Left ventricle myocardium superior (tissue), 1 donor: Measurements from ENCODE around the gene MRPS12. TPM values are rescaled to one million over a fixed set of nuclear protein-coding genes. Genes with fewer than 3 reads are reported as not detected.
"Not testable (repeated sequence)": the region's sequence is repeated elsewhere in the genome, so short reads cannot be mapped to it uniquely, and the experiment has no call there.

ENCODE experiments used
- ATAC-seq: fragments of 200-7000 bp; cut with Tn5 transposase; one replicate; pipeline ENCODE4 v1.9.1; 2020; ENCODE audit warnings: mild to moderate bottlenecking, moderate library complexity
- DNase-seq: peaks from one replicate; pipeline ENCODE4 v3.0.0-alpha.2; 2020
- intact Hi-C: fragments of 100-400 bp; cut with micrococcal nuclease; formaldehyde crosslinking; loops from one replicate; pipeline ENCODE4 v1.11.0; 2022
- total RNA-seq: library from RNA; stranded (reverse); fragmentation: NEBNext Ultra II Directional; extraction: Animal tissue kit (Norgen Biotek cat#: 25700); gene quantifications from one replicate; pipeline ENCODE4 v1.2.1, GENCODE V29; 2021
- donor health status: DM: no; HTN: yes; CAD: no; lungs with severe emphysema.

Gene MRPS12
- total RNA-seq, 1 donor from 2014 or later, result 71.9 TPM

DNA sequence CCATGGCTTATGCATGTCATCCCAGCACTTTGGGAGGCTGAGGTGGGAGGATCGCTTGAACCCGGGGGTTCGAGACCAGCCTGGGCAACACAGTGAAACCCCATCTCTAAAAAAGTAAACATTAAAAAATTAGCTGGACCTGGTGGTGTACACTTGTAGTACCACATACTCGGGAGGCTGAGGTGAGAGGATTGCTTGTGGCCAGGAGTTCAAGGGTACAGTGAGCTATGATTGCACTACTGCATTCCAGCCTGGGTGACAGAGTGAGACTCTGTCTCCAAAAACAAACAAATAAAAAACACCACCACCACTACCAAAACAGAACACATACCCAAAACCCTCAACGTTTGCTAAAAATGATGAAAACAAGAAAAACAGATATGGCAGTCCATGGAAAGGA is 28.9 kb downstream of the MRPS12 start:
- no peak for DNase-seq
- ATAC-seq, result no peak
- intact Hi-C loops, result no loop called here

DNA sequence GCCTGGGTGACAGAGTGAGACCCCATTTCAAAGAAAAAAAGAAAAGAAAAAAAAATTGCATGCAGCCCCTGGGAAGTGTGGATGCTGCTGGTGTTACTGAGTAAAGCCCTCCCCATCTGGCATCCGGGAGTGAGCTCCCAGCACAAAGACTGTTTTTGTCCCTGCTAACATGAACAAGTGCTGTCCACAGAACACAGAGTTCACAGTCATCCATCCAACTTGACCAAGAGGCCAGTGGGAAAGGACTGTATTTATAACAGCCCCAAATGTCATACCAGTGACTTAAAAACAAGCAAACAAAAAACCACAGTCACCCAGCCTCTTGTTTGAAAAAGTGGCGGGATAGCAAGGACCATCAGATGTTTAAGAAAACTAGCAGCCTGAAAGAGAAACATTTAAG is 34.0 kb downstream of the MRPS12 start:
- DNase-seq (no peak), ATAC-seq (no peak)
- intact Hi-C loops, result no loop called here

DNA sequence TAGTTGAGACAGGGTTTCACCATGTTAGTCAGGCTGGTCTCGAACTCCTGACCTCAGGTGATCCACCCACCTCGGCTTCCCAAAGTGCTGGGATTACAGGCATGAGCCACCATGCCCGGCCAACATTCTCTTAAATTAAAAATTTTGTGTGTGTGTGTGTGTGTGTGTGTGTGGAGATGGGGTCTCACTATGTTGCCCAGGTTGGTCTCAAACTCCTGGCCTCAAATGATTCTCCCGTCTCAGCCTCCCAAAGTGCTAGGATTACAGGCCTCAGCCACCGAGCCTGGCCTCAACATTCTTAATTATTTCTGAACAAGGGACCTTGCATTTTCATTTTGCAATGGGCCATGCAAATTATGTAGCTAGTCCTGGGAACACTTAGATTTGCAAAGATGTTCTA is 35.4 kb downstream of the MRPS12 start:
- ATAC-seq, intact Hi-C loops, DNase-seq: not testable (repeated sequence)

DNA sequence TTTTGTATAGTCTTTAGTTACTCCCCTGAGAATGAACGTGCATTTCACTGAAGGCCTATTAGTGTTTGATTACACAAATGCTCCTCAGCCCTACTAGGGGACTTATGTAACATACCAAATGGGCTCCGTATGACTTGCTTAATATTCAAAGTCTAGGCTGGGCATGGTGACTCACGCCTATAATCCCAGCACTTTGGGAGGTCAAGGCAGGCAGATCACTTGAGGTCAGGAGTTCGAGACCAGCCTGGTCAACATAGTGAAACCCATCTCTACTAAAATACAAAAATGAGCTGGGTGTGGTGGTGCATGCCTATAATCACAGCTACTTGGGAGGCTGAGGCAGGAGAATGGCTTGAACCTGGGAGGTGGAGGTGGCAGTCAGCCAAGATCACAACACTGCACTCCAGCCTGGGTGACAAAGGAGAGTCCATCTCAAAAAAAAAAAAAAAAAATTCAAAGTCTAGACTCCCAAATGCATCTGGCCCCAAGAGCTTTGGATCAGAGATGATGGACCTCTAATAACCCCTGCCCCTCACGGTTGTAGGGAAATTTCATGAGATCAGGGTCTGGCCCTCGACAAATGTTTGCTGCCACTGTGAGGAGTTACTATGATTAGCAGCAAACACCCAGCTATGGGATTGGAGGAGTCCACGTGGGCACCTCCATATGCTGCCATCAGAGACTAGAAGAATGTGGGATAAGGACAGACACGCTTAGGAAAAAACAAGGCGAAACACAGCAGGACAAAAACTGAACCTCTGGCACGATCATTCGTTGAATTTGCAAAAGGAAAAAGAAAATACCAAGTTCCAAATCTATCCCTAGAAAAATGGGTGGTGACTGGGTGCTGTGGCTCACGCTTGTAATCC is 40.2 kb downstream of the MRPS12 start:
- intact Hi-C loops, result no loop called here
- no peak for ATAC-seq
- DNase-seq, result no peak

DNA sequence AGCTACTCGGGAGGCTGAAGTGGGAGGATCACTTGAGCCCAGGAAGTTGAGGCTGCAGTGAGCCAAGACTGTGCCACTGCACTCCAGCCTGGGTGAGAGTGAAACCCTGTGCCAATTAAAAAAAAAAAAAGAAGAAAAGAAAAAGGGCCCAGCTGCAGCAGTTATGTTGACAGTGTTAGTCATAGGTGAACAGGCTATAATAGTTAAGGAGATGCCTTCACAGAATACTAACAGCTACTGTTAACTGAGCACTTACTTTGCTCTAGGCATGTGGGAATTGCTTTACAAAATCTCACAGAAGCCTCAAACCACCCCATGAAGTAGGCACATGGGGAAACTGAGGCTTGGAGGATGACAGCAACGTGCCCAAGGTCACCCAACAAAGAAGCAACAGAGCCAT is 40.9 kb downstream of the MRPS12 start:
- no peak for ATAC-seq
- intact Hi-C loops, result no loop called here

DNA sequence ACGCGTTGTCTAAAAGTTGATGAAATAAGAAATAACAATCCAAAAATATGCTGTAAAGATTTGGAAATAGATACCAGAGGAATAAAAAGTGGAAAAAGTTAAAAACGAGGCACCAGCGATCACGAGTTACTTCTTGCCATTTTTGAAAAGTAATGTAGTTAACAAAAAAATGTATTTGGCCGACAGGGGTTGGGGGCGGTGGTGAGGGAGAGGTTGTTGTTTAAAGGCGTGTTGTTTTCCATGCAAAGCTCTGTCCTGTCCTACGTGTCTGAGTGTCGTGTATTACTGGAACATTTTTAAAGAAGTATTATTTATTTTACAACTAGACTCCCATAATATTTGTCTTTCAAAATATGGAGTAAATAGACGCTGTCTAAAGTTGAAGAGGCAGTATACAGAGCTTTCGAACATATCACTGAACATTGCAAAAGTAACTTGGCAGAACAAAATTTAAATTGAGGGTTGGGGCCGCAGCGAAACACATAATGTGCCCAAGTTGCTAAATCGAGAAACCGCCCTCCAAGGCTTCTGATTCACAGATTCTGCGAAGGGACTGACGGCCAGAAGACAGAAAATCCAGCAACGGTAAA is 44.0 kb downstream of the MRPS12 start:
- DNase-seq (no peak), ATAC-seq (no peak)
- intact Hi-C loops, result no loop called here

More for the DNA sequence above, 40.9 kb downstream of the MRPS12 start:
- DNase-seq, result no peak

DNA sequence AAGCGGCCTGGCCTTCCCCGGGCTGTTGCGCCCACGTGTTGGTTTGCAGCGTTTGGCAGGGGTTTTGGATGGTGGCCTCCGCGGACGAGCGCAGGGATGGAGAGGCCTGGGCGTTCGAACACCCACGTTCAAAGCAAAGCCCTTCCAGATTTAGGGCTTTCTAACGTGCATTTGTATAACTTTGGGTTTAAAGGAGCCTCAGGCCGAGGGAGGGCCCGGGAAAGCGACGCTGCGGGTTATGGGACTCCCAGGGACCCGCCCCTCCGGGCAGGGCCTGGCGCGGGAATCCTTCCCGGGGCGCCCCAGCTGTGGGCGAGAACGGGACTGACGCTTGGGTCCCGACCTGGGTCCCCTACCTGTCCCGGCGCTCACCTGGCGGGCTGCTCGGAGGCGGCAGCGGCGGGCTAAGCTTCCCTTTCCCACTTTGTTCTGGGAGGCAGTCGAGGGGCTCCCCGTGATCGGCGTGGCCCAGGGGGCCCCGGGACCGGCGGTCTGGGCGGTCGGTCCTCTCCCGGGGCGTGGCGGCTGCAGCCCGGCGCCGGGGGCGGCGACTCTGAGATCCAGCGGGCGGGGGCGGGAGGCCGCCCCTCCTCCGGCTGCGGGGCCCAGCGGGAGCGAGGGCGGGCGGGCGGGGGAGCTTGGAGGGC is 44.6 kb downstream of the MRPS12 start, which contains the start of gene FBXO17:
Gene FBXO17, minus strand, starts transcription at position 529 of the 647 bp plus-strand sequence. CDS start 25,423 bp downstream, outside the sequence.
- peak; percentile 71 for DNase-seq
- intact Hi-C loops, result no loop called here
- peak; percentile 93 for ATAC-seq

DNA sequence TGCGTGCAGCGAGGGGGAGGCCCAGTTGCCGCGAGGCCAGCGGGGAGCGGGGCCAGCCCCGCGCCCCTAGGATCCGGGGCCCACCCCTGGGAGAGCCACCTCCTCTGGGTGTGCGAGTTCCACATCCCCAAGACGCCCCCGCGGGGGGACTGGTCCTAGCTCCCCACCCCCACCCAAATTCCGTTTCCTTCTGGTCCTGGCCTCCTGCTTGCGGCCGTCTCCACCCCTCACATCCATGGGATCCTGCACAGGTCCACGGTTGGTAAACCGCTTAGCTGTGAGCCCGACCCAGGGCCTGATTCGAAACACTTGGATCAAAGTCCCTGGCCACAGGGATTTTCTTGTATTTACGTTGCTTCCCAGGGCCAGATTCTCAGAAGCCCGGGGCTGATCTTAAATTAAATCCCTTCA is 45.1 kb downstream of the MRPS12 start:
- ATAC-seq, result peak; percentile 57
- intact Hi-C loops, result no loop called here
- no peak for DNase-seq

DNA sequence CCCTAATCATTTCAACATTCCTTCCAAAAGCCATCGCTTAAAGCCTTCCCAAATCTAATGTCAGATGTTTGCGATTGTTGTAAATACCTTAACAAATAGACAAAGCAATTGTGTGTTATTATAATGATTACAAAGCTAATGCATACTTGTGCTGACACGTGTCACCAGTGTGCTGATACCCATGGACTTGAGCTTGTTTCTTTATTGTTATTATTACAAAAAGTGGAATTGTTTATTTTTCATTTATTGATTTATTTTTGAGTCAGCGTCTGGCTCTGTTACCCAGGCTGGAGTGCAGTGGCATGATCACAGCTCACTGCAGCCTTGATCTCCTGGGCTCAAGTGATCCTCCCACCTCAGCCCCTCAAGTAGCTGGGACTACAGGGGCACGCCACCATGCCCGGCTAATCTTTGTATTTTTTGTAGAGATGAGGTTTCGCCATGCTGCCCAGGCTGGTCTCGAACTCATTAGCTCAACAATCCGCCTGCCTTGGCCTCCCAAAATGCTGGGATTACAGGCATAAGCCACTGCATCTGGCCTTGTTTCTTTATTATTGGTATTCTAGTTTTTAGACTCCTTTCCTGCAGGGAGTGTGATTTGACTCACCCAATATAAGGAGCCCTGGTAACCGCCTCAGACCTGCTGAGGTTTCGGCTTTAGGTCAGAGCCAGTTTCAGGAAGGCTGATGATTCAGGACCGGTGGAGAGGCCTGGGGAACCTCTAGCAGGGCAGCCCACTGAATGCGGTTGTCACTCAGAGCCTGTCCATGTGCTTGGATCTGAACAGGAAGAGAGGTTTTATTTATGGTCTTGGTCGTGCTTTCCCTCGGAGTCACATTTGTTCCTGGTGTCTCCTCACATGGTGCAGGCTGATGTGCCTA is 46.9 kb downstream of the MRPS12 start:
- ATAC-seq (no peak), DNase-seq (no peak)
- intact Hi-C loops, result no loop called here

DNA sequence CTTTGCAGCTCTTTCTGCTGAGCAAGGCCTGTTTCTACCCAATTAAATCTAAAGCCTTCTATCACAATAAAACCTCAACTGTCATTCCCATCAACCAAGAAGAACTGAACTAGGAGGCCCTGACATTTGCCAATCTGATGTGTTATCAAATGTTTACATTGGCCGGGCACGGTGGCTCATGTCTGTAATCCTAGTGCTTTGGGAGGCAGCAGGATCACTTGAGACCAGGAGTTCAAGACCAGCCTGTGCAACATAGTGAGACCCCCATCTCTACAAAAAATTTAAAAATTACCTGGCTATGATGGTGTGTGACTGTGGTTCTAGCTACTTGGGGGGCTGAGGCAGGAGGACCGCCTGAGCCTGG is 47.6 kb downstream of the MRPS12 start:
- intact Hi-C loops, result no loop called here
- DNase-seq, result no peak

DNA sequence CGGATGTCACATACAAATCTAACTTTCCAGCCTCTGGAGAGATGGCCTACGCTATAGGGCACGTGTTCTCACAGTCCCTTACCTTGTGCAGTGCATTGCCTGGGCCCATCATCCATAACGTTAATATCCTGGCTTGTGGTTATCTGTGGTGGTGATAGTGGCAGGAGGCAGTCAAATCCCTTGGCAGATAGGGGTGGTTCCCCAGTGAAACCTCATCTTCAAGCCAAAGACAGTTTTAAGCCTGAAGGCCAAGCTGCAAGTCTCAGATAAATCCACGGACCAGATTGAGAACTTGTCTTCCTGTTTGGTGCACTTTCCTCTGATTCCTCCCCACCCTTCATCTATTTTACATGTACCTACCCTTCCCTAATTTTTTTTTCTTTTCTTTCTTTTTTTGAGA is 49.1 kb downstream of the MRPS12 start:
- intact Hi-C loops, result no loop called here
- no peak for DNase-seq
- ATAC-seq, result no peak

More for the DNA sequence above, 47.6 kb downstream of the MRPS12 start:
- ATAC-seq, result no peak

DNA sequence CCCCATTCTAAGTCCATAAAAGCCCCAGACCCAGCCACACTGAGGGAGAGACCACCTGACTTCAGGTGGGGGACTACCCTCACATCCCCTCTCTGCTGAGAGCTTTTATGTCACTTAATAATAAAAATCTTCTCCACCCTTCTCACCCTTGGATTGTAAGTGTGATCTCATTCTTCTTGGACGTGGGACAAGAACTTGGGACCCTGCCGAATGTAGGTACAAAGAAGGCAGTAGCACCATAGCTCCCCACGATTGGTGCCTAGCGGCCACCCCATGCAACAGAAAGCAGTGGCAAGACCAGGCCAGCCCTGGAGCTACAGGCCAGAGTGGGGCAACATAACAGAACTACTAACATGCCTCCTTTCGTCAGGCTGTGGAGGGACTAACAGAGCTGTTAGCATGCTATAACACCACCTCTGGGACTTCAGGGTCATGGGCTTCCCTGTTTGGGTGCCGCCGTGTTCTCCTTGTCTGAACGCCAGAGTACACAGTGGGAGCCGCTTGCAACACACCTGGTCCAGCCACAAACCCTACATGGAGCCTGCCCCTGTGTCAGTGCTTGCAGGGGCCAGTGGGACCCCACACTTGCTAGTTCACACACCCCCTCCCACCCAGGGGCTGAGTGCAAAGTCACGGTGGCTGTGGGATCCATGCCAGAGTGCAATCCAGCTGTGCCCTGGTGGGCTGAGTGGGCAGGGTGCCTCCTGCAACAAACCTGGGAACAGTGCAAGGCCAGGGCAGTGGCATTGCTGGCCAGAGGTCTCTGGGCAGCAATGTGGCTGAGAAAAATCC is 50.0 kb downstream of the MRPS12 start:
- intact Hi-C loops, result no loop called here
- ATAC-seq (no peak), DNase-seq (no peak)

Other genes starting within 250 kb of the MRPS12 start
- gene CAPN12, start 186.5 kb upstream of the MRPS12 start, total RNA-seq, result not detected
- not detected for gene LGALS7, start 157.4 kb upstream of the MRPS12 start, total RNA-seq
- not detected for gene LGALS7B, start 141.7 kb upstream of the MRPS12 start, total RNA-seq
- 0.47 TPM for gene LGALS4, start 118.0 kb upstream of the MRPS12 start, total RNA-seq
- gene ECH1, start 99.2 kb upstream of the MRPS12 start, total RNA-seq, result 1,171 TPM
- gene HNRNPL, start 81.0 kb upstream of the MRPS12 start, total RNA-seq, result 171 TPM
- gene RINL, start 52.7 kb upstream of the MRPS12 start, total RNA-seq, result 4.5 TPM
- gene SIRT2, start 31.3 kb upstream of the MRPS12 start, total RNA-seq, result 94.4 TPM
- gene NFKBIB, start 31.0 kb upstream of the MRPS12 start, total RNA-seq, result 14.5 TPM
- gene CCER2, start 18.8 kb upstream of the MRPS12 start, total RNA-seq, result not detected
- 13.2 TPM for gene SARS2, start 181 bp upstream of the MRPS12 start, total RNA-seq
- gene FBXO17, start 44.8 kb downstream of the MRPS12 start, total RNA-seq, result 1.7 TPM
- gene FBXO27, start 101.6 kb downstream of the MRPS12 start, total RNA-seq, result 9.7 TPM
- not detected for gene ACP7, start 153.4 kb downstream of the MRPS12 start, total RNA-seq
- gene PAK4, start 194.8 kb downstream of the MRPS12 start, total RNA-seq, result 17.4 TPM